ENCODE data around the gene IL1RAP. TPM values are rescaled to one million over a fixed set of nuclear protein-coding genes. Genes with fewer than 3 reads are reported as not detected.

The IL1RAP gene
- total and polyA plus RNA-seq, 12 donors, result 2.1 to 11.9 (median 7.6) TPM

DNA sequence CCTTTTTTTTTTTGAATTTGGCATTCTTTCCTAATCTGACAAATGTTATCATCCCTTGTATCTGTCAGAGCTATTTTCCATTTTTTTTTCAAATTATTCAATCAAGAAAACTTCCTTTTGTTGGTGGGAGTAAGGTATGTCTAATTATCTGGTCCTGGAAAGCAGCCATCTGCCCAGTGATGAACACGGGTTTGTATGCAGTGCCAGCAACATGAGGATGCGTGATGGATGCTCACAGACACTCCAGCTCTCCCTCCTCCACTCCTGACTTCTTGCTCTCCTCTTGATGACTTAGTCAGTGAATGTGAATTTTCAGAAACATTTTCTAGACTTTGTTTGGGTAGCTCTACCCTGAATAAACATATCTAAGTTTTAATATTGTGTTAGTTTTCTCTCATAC lies 79.2 kb downstream of the IL1RAP start:
- peaks cover 0 to 32% (median 16%) of the 10 kb centered on the region in 9 donors for H3K4me1 ChIP-seq
- intact Hi-C loops (cut with DNase I), result loop anchor here in 1 of 10 donors (10.0 kb wide), 1 partner anchor 78 kb away; the partner anchor contains the start of gene IL1RAP
- H3K36me3 ChIP-seq, result no peaks in the 10 kb centered on the region
- H3K4me3 ChIP-seq, result no peak overlapping the region
- H3K9me3 ChIP-seq, result no peaks in the 10 kb centered on the region
- 69 to 75% methylated on average over 2 of the region's 2 CpGs for WGBS, 2 donors
- no peak overlapping the region for H3K27ac ChIP-seq
- no peak for DNase-seq
- no peaks in the 10 kb centered on the region for H3K27me3 ChIP-seq
- TF ChIP-seq, protein P1, sequence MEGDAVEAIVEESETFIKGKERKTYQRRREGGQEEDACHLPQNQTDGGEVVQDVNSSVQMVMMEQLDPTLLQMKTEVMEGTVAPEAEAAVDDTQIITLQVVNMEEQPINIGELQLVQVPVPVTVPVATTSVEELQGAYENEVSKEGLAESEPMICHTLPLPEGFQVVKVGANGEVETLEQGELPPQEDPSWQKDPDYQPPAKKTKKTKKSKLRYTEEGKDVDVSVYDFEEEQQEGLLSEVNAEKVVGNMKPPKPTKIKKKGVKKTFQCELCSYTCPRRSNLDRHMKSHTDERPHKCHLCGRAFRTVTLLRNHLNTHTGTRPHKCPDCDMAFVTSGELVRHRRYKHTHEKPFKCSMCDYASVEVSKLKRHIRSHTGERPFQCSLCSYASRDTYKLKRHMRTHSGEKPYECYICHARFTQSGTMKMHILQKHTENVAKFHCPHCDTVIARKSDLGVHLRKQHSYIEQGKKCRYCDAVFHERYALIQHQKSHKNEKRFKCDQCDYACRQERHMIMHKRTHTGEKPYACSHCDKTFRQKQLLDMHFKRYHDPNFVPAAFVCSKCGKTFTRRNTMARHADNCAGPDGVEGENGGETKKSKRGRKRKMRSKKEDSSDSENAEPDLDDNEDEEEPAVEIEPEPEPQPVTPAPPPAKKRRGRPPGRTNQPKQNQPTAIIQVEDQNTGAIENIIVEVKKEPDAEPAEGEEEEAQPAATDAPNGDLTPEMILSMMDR (IDR thresholded peaks at IDR 0.05), result no peak
- no peak for ATAC-seq

DNA sequence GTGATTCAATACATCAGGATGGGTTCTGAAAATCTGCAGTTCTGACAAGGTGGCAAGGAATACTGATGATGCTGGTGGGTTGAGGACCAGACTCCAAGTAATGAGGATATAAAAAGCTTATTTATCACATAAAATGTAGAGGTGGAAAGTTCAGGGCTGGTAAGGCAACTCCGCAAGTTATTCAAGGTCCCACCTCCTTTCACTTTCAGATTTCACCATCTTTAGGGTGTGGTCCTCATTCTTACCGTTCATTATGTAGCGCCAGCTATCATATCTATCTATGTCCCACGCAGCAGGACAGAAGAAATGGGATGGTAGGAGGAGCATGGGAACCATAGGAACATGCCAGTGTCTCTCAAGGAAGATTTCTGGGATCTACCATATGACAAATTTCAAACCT lies 80.3 kb downstream of the IL1RAP start:
- Histone ChIP-seq H3K27ac (no peak overlapping the region), H3K9me3 (no peaks in the 10 kb centered on the region), H3K27me3 (no peaks in the 10 kb centered on the region), H3K36me3 (no peaks in the 10 kb centered on the region), H3K4me1 (peaks cover 0 to 32% (median 5%) of the 10 kb centered on the region in 9 donors), H3K4me3 (no peak overlapping the region)
- WGBS, 2 donors, result 69 to 88% methylated on average over 4 of the region's 4 CpGs
- ATAC-seq (no peak), DNase-seq (no peak)
- TF ChIP-seq, protein P1 (IDR thresholded peaks at IDR 0.05), result no peak
- intact Hi-C loops (cut with DNase I), result loop anchor here in 1 of 10 donors (10.0 kb wide), 1 partner anchor 79 kb away; the partner anchor contains the start of gene IL1RAP

DNA sequence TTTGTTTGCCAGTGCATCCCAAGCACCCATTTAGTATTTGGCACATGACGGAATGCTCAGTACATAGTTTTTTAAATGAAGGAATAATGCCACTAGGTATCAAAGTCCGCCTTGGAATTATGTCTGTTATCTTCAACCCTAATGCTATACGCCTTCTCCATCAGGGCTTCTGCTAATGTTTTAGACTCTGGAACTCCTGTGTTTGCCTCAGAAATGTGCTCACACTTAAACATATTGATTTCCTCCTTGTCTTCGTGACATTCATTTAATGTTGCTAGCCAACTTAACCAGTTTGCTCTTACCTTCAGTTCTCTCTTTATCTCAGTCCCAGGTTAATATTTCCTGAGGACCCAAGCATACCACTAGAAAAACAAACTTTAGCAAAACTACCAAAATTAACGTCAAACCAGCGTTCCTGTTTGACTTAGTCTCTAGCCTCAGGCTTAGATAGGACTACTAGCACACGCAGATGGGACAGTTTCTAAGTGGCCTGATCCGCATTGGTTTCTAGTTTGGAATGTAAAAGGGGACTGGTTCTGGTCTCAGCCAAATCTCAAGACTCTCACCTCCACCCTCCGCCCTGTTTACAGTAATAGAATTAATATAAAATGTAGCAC lies 81.4 kb downstream of the IL1RAP start:
- Histone ChIP-seq H3K9me3 (no peaks in the 10 kb centered on the region), H3K4me1 (peaks cover 0 to 32% (median 4%) of the 10 kb centered on the region in 9 donors), H3K27ac (no peak overlapping the region), H3K36me3 (no peaks in the 10 kb centered on the region), H3K27me3 (no peaks in the 10 kb centered on the region), H3K4me3 (no peak overlapping the region)
- intact Hi-C loops (cut with DNase I), result loop anchor here in 1 of 10 donors (10.0 kb wide), 1 partner anchor 80 kb away; the partner anchor contains the start of gene IL1RAP
- TF ChIP-seq, protein P1 (IDR thresholded peaks at IDR 0.05), result no peak
- 94 to 96% methylated on average over 9 of the region's 9 CpGs for WGBS, 2 donors
- ATAC-seq (no peak), DNase-seq (no peak)

DNA sequence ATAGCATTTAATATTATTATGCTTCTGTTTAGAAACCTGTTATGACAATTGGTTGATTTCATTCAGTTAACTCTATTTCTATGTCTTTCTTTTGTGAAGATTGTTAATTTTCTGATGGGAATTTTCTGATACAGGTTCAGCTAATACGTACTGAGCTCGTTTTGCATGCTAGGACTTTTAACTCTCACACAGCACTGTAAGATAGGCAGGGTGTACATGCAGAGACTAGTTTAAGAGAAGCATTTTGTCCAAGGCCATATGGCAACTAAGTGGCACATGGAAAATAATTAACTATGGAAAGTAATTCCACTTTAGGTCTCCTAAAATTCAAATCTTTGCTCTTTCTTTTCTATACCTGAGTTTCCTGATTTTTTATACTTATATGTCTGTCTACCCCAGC lies 81.9 kb downstream of the IL1RAP start:
- Histone ChIP-seq H3K4me3 (no peak overlapping the region), H3K9me3 (no peaks in the 10 kb centered on the region), H3K4me1 (peaks cover 0 to 29% (median 4%) of the 10 kb centered on the region in 9 donors), H3K27ac (no peak overlapping the region), H3K36me3 (no peaks in the 10 kb centered on the region), H3K27me3 (no peaks in the 10 kb centered on the region)
- ATAC-seq (no peak), DNase-seq (no peak)
- TF ChIP-seq, protein P1 (IDR thresholded peaks at IDR 0.05), result no peak
- WGBS, 2 donors, result 48 to 78% methylated on average over 2 of the region's 2 CpGs
- intact Hi-C loops (cut with DNase I), result loop anchor here in 1 of 10 donors (10.0 kb wide), 1 partner anchor 81 kb away; the partner anchor contains the start of gene IL1RAP

Measured in heart right ventricle (tissue), 16 donors.